Gastroesophageal sphincter (tissue), 4 donors: ENCODE measurements around the gene BRIP1. TPM values are rescaled to one million over a fixed set of nuclear protein-coding genes. Genes with fewer than 3 reads are reported as not detected.

Source experiments
- ATAC-seq: fragments of 150-250 bp; one replicate; pipeline ENCODE4 v1.9.1; 2016; ENCODE audit warnings: mild to moderate bottlenecking, moderate library complexity
- H3K27ac ChIP-seq, 4 donors: fragments of 200-600 bp; sonication (generic) in 3 of 4; 1 replicate in 3 of 4; 2 replicates in 1 of 4; pipeline ENCODE4 v1.5.1; 2016 to 2019
- H3K27me3 ChIP-seq: fragments of 200-600 bp; sonication (generic); one replicate; pipeline ENCODE4 v1.5.1; 2019
- H3K36me3 ChIP-seq, 2 donors: fragments of 200-600 bp; sonication (generic); one replicate each; pipeline ENCODE4 v1.5.1; 2019; ENCODE audit warnings: control low read depth in 1 of 2
- H3K4me1 ChIP-seq, 3 donors: fragments of 200-600 bp; sonication (generic); 1 replicate in 2 of 3; 2 replicates in 1 of 3; pipeline ENCODE4 v1.5.1; 2016 to 2019; ENCODE audit warnings: control low read depth in 2 of 3
- H3K4me3 ChIP-seq, 2 donors: fragments of 200-600 bp; sonication (generic); one replicate each; pipeline ENCODE4 v1.5.1; 2019; ENCODE audit warnings: mild to moderate bottlenecking in 1 of 2, moderate library complexity in 1 of 2
- H3K9me3 ChIP-seq, 3 donors: fragments of 200-600 bp; sonication (generic); one replicate each; pipeline ENCODE4 v1.5.1; 2017 to 2019; ENCODE audit warnings: control low read depth in 2 of 3
- EP300 ChIP-seq: sonication (generic); formaldehyde crosslinking; IDR thresholded peaks from one replicate; pipeline ENCODE4 v1.6.1; 2017; ENCODE audit warnings: antibody characterized with exemption, mild to moderate bottlenecking
- POLR2A ChIP-seq, 2 donors: fragments of 450-650 bp; IDR thresholded peaks; one replicate each; pipeline ENCODE4 v1.6.1; 2017; ENCODE audit warnings: antibody characterized with exemption in 2 of 2, mild to moderate bottlenecking in 2 of 2, moderate library complexity in 1 of 2
- POLR2AphosphoS5 ChIP-seq: sonication (generic); formaldehyde crosslinking; IDR thresholded peaks from one replicate; pipeline ENCODE4 v1.6.1; 2017; ENCODE audit warnings: antibody characterized with exemption
- WGBS, 2 donors: methylation state at CpG; one replicate each; pipeline ENCODE4 v1.1.5; 2018; ENCODE audit warnings: low coverage in 1 of 2; 5-methylcytosine and 5-hydroxymethylcytosine counted together
- total RNA-seq, 4 donors: library from RNA; depleted of rRNA; stranded (reverse); fragments of >200 nt; gene quantifications; one replicate each; pipeline ENCODE4 v1.1.0, GENCODE V29; 2016
- TF ChIP-seq, protein P1 (sequence below), 4 experiments: fragments of 200-600 bp in 2 of 4; fragments of 450-650 bp in 2 of 4; sonication (generic) in 1 of 4; IDR thresholded peaks; one replicate each; pipeline ENCODE4 v1.5.1; 2017 to 2019; ENCODE audit warnings: antibody characterized with exemption in 4 of 4, mild to moderate bottlenecking in 2 of 4, moderate library complexity in 2 of 4

The BRIP1 gene
- total RNA-seq, 4 donors from 2014 or later: 0.15 to 1.1 (median 0.29) TPM

DNA sequence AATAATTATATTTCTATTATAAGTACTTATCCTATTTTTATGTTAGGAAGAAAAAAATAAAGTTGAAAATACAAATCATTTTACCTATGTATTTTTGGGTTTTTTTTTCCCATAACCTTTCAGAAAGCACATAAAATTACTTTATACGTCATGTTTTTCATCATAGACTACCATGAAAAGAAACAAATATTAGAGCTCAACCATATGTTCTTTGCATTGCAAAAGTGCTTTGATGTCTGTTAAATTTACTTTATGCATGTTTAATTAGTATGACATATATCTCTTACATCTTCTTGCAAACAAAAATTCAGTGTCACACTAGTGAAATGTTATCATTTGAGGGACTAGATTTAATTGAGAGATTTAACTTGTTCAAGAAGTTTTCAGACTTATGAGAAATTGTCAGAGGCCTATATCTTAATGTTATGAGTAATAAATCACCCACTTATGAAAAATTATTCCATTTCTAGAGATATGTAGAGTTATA lies 24.0 kb downstream of the BRIP1 start:
- H3K9me3 ChIP-seq: no peaks in the 10 kb centered on the region
- WGBS, 2 donors: 90 to 92% methylated on average over 1 of the region's 1 CpG
- TF ChIP-seq EP300 (no peak), POLR2A (IDR thresholded peaks at IDR 0.05) (no peak)
- H3K27ac ChIP-seq: no peak overlapping the region
- H3K36me3 ChIP-seq: no peaks in the 10 kb centered on the region
- no peaks in the 10 kb centered on the region for H3K4me1 ChIP-seq
- no peak for ATAC-seq
- no peak overlapping the region for H3K4me3 ChIP-seq
- no peaks in the 10 kb centered on the region for H3K27me3 ChIP-seq

DNA sequence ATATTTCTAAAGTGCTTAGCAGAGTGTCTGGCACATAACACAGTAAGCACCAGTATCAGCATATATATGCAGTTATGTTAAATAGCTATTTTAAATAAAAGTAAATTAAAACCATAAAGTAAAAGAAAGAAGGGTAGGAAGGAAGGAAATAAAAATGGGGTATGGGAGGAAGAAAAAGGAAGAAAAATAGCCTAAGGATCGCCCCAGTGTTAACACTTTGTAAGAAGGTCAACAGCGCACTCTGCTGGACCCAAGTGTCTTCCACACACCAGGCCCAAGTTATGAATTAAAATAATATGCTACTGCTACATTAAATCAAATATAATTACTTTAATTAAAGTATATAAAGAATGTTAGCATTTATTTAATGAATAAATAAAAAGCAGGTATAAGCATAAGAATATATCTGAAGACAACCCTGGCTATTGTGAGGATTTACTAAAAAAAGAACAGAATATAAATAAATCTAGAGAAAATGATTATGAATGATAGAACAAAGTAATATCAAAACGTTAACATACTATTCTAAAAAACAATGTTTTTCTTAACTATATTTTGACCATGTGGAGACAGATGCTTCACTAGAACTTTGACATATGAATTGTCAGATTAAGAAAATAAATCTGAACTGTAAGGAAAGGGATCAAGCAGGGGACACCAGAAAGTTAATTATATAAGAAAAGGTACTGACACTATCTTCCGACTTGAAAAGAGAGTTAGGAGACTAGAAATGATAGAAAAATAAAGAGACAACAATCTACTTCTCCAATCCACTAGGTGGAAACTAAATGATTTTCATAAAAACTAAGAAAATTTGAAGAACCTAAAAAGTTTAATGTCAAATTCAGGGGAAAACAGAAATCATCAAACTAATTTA lies 25.9 kb downstream of the BRIP1 start:
- H3K4me1 ChIP-seq: no peaks in the 10 kb centered on the region
- H3K9me3 ChIP-seq: no peaks in the 10 kb centered on the region
- 32 to 44% methylated on average over 4 of the region's 4 CpGs for whole genome bisulfite sequencing, 2 donors
- TF ChIP-seq, protein P1, sequence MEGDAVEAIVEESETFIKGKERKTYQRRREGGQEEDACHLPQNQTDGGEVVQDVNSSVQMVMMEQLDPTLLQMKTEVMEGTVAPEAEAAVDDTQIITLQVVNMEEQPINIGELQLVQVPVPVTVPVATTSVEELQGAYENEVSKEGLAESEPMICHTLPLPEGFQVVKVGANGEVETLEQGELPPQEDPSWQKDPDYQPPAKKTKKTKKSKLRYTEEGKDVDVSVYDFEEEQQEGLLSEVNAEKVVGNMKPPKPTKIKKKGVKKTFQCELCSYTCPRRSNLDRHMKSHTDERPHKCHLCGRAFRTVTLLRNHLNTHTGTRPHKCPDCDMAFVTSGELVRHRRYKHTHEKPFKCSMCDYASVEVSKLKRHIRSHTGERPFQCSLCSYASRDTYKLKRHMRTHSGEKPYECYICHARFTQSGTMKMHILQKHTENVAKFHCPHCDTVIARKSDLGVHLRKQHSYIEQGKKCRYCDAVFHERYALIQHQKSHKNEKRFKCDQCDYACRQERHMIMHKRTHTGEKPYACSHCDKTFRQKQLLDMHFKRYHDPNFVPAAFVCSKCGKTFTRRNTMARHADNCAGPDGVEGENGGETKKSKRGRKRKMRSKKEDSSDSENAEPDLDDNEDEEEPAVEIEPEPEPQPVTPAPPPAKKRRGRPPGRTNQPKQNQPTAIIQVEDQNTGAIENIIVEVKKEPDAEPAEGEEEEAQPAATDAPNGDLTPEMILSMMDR (IDR thresholded peaks at IDR 0.05): peak; percentile 30 to 61 (median 38)
- no peak for TF ChIP-seq POLR2A (IDR thresholded peaks at IDR 0.05)
- no peaks in the 10 kb centered on the region for H3K36me3 ChIP-seq
- H3K27me3 ChIP-seq: no peaks in the 10 kb centered on the region
- ATAC-seq: no peak
- no peak overlapping the region for H3K27ac ChIP-seq
- H3K4me3 ChIP-seq: no peak overlapping the region

DNA sequence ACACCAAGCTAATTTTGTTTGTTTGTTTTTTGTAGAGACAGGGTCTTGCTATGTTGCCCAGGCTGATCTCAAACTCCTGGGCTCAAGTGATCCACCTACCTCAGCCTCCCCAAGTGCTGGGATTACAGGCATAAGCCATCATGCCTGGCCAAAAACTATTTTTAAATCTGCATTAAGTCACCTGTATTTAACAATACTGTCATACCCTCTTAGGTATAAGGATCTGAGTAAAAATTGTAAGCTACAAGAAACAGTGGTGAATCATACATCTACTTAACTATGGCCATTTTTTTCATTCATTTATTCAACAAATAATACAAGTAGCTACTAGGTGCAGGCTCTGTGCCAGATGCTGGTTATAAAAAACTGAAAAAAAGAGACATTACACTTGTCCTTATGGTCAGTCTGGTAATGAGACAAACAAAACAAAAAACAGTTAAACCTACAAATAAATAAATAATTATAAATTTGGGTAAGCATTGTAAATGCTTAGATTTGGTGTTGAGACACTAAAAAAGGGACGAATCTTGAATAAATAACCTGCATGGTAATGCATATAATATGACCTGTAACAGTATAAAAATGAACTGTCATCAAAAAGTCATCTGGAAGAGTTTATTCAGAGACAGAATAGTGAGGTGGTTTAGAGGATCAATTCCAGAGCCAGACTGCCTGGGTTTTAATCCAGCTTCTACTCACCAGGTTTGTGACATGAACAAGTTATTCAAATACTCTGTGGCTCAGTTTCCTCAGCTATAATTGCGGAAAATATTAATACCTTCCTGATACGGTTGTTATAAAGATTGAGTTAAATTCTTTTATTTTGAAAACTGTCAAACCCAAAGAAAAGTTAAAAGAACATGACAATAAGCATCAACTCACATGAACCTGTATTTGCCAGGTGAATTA lies 26.8 kb downstream of the BRIP1 start:
- ATAC-seq: no peak
- TF ChIP-seq POLR2A (IDR thresholded peaks at IDR 0.05) (no peak), POLR2AphosphoS5 (no peak), EP300 (no peak)
- TF ChIP-seq, protein P1 (IDR thresholded peaks at IDR 0.05): no peak
- no peaks in the 10 kb centered on the region for H3K9me3 ChIP-seq
- H3K27ac ChIP-seq: no peak overlapping the region
- WGBS, 2 donors: 78 to 86% methylated on average over 3 of the region's 3 CpGs
- H3K4me1 ChIP-seq: no peaks in the 10 kb centered on the region
- H3K4me3 ChIP-seq: no peak overlapping the region
- no peaks in the 10 kb centered on the region for H3K36me3 ChIP-seq
- H3K27me3 ChIP-seq: no peaks in the 10 kb centered on the region

DNA sequence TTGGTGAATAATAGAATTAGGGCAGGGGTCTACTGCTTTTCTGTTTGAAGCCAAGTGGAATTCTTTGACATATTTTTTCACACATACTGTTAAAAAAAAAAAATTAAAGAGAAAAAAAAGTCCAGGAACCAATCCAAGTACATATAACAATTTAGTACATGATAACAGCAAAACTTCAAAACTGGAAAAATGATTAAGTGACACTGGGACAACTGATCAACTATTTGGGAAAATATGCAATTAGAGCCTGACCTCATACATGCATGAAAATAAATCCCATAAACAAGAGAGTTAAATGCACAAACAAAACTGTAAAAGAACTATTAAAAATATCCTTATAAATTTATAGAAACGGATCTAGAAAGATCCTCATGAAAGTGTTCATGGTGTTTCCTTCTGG lies 27.7 kb downstream of the BRIP1 start:
- Histone ChIP-seq H3K4me1 (no peaks in the 10 kb centered on the region), H3K36me3 (no peaks in the 10 kb centered on the region), H3K9me3 (no peaks in the 10 kb centered on the region), H3K4me3 (no peak overlapping the region), H3K27me3 (no peaks in the 10 kb centered on the region), H3K27ac (no peak overlapping the region)
- no peak for ATAC-seq
- 76 to 79% methylated on average over 1 of the region's 1 CpG for WGBS, 2 donors
- TF ChIP-seq EP300 (no peak), POLR2AphosphoS5 (no peak), POLR2A (IDR thresholded peaks at IDR 0.05) (no peak)
- TF ChIP-seq, protein P1 (IDR thresholded peaks at IDR 0.05): no peak

DNA sequence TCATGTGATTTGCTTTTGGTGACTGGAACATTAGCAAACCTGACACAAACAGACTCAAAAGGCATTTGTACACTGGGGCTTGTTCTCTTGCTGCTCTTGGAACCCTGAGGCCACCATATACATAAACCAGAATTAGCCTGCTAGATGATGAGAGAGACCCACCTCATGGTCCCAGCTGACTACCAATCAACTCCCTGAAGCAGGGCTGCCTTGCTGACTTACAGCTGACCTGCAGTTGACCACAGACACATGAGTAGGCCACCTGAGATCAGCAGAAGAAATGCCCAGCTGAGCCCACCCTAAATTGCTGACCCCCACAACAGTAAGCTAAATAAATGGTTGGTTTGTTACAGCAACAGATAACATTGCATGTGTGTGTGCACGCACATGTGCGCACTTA lies 28.7 kb downstream of the BRIP1 start:
- no peaks in the 10 kb centered on the region for H3K4me1 ChIP-seq
- no peak overlapping the region for H3K27ac ChIP-seq
- ATAC-seq: no peak
- TF ChIP-seq POLR2AphosphoS5 (no peak), EP300 (no peak), POLR2A (IDR thresholded peaks at IDR 0.05) (no peak)
- TF ChIP-seq, protein P1 (IDR thresholded peaks at IDR 0.05): no peak
- H3K36me3 ChIP-seq: no peaks in the 10 kb centered on the region
- H3K27me3 ChIP-seq: no peaks in the 10 kb centered on the region
- no peaks in the 10 kb centered on the region for H3K9me3 ChIP-seq
- H3K4me3 ChIP-seq: no peak overlapping the region
- WGBS, 2 donors: 97 to 100% methylated on average over 2 of the region's 2 CpGs
